ENCODE measurements around the gene RBBP7. TPM values are rescaled to one million over a fixed set of nuclear protein-coding genes. Genes with fewer than 3 reads are reported as not detected.

RBBP7 gene
- total and polyA plus RNA-seq, 8 donors: 60.9 to 152 (median 109) TPM

DNA sequence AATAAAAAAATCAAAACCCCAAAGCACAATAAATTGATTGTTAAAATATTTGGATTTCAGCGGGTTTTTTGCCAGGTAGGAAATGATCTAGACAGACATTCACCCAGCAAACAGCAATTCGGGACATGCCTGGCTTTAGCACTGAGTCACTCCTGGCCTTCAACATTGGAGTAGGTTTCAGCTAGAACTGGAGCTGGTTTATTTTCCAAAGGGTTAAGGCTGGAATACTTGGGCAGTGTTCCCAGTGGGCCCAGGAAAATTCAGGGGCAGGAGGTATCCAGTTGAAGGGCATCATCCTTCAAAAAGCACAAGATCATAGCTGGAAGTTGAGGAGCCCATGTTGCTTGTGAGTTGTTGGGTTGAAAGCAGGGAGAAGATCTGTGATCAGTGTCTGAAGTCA lies 42.9 kb downstream of the RBBP7 start:
- H3K4me3 ChIP-seq: no peak overlapping the region
- WGBS, 5 donors: 75 to 92% (median 84%) methylated on average over 2 of the region's 2 CpGs
- TF ChIP-seq EP300 (IDR thresholded peaks at IDR 0.05): no peak
- TF ChIP-seq CTCF (IDR thresholded peaks at IDR 0.05): no peak
- no peak for TF ChIP-seq POLR2A (IDR thresholded peaks at IDR 0.05)
- no peak for TF ChIP-seq POLR2AphosphoS5 (IDR thresholded peaks at IDR 0.05)
- H3K36me3 ChIP-seq: peaks cover 0 to 55% (median 31%) of the 10 kb centered on the region in 4 donors
- DNase-seq: no peak
- intact Hi-C loops (cut with DNase I; ENCODE audit: low total_unique reads): no loop called here
- H3K27ac ChIP-seq: peak overlapping the region in 3 of 5 donors; percentile 33 to 80 (median 63)
- peaks cover 0 to 27% (median 0%) of the 10 kb centered on the region in 4 donors for H3K4me1 ChIP-seq
- no peaks in the 10 kb centered on the region for H3K9me3 ChIP-seq
- no peaks in the 10 kb centered on the region for H3K27me3 ChIP-seq

DNA sequence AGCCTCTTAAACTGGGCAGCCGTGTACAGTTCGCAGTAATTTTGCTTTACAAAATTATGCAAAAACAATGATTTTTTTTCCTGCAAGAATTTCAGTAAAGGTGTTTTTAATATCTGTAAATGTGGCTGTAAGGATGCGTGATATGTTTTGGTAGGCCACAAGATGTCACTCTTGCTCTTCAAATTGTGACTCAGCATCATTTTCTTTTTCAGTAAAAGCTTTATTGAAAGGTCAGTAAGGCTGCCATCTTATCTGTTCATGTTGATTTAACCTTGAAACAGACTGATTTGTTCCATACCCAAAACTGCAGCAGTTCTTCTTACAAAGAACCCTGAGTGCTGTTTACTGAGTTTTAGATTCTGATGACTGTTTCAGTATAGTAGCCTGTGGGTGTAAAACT lies 44.0 kb downstream of the RBBP7 start:
- WGBS, 5 donors: 23 to 52% (median 38%) methylated on average over 3 of the region's 3 CpGs
- TF ChIP-seq POLR2AphosphoS5 (IDR thresholded peaks at IDR 0.05): peak in 1 of 3 donors; percentile 16
- no peak for TF ChIP-seq EP300 (IDR thresholded peaks at IDR 0.05)
- peak in 5 of 7 experiments; percentile 11 to 57 (median 32) for TF ChIP-seq CTCF (IDR thresholded peaks at IDR 0.05)

GRCh38 chrX:16825264-16826035 lies 44.7 kb downstream of the RBBP7 start:
- Histone ChIP-seq H3K27ac (no peak overlapping the region), H3K9me3 (no peaks in the 10 kb centered on the region), H3K27me3 (no peaks in the 10 kb centered on the region), H3K36me3 (peaks cover 0 to 61% (median 39%) of the 10 kb centered on the region in 4 donors), H3K4me1 (peaks cover 0 to 23% (median 0%) of the 10 kb centered on the region in 4 donors), H3K4me3 (no peak overlapping the region)
- DNase-seq: no peak
- WGBS, 5 donors: 66 to 85% (median 77%) methylated on average over 8 of the region's 8 CpGs
- TF ChIP-seq EP300 (IDR thresholded peaks at IDR 0.05) (no peak), POLR2A (IDR thresholded peaks at IDR 0.05) (no peak), CTCF (IDR thresholded peaks at IDR 0.05) (no peak), POLR2AphosphoS5 (IDR thresholded peaks at IDR 0.05) (no peak)
- intact Hi-C loops (cut with DNase I; ENCODE audit: low total_unique reads): no loop called here

More for the DNA sequence above, 44.0 kb downstream of the RBBP7 start:
- H3K4me1 ChIP-seq: peaks cover 0 to 23% (median 0%) of the 10 kb centered on the region in 4 donors
- H3K27me3 ChIP-seq: no peaks in the 10 kb centered on the region
- intact Hi-C loops (cut with DNase I; ENCODE audit: low total_unique reads): no loop called here
- no peak overlapping the region for H3K4me3 ChIP-seq
- H3K9me3 ChIP-seq: no peaks in the 10 kb centered on the region
- H3K36me3 ChIP-seq: peaks cover 0 to 57% (median 35%) of the 10 kb centered on the region in 4 donors
- H3K27ac ChIP-seq: peak overlapping the region in 2 of 5 donors; percentile 63 to 80
- DNase-seq: peak in 1 of 2 donors; percentile 70

DNA sequence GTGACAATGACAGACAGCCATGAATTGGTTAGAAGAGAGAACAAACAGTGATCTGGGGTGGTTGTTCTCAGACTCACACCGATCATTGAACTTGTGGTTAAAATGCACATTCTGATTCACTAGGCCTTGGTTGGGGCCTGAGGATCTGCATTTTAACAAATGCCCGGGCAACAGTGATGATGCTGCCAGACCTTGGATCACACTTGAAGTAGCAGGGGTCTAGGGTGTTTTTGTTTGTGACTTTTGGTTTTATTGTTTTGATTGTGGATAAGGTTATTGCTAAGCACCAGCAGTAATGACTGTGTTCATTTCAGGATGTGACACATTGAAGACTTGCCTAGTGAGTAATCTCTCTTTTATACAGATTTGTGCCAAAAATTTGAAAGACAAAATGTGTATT lies 47.4 kb downstream of the RBBP7 start:
- H3K27ac ChIP-seq: no peak overlapping the region
- H3K9me3 ChIP-seq: no peaks in the 10 kb centered on the region
- no peaks in the 10 kb centered on the region for H3K27me3 ChIP-seq
- no peak overlapping the region for H3K4me3 ChIP-seq
- no peak for DNase-seq
- intact Hi-C loops (cut with DNase I; ENCODE audit: low total_unique reads): no loop called here
- no peak for TF ChIP-seq CTCF (IDR thresholded peaks at IDR 0.05)
- TF ChIP-seq POLR2A (IDR thresholded peaks at IDR 0.05): no peak
- no peak for TF ChIP-seq POLR2AphosphoS5 (IDR thresholded peaks at IDR 0.05)
- no peak for TF ChIP-seq EP300 (IDR thresholded peaks at IDR 0.05)
- H3K4me1 ChIP-seq: peaks cover 0 to 20% (median 0%) of the 10 kb centered on the region in 4 donors
- H3K36me3 ChIP-seq: peaks cover 0 to 68% (median 38%) of the 10 kb centered on the region in 4 donors
- 74 to 85% (median 82%) methylated on average over 2 of the region's 2 CpGs for WGBS, 5 donors

Measured in stomach (tissue), 9 donors.